NT2/D1 (cell line): ENCODE results near the gene NT5M.

ENCODE experiments used
- DNase-seq: peaks from one replicate; pipeline ENCODE4 v3.0.0-alpha.2; 2011; ENCODE audit warnings: low read depth, low spot score
- H3K27me3 ChIP-seq: 2 replicates; pipeline ENCODE4 v1.6.0; 2011; ENCODE audit warnings: mild to moderate bottlenecking; ENCODE audit not compliant: insufficient read length, insufficient read depth
- H3K36me3 ChIP-seq: 2 replicates; pipeline ENCODE4 v1.6.1; 2011; ENCODE audit warnings: mild to moderate bottlenecking, low read length, mixed read lengths; ENCODE audit not compliant: insufficient read depth, insufficient read length
- H3K4me1 ChIP-seq: 2 replicates; pipeline ENCODE4 v1.5.1; 2011; ENCODE audit not compliant: insufficient read depth, insufficient read length
- H3K4me3 ChIP-seq: 2 replicates; pipeline ENCODE4 v1.5.1; 2011; ENCODE audit warnings: low read depth; ENCODE audit not compliant: insufficient read length
- H3K9ac ChIP-seq: 2 replicates; pipeline ENCODE4 v1.6.0; 2011; ENCODE audit warnings: low read depth; ENCODE audit not compliant: insufficient read length
- H3K9me3 ChIP-seq: 2 replicates; pipeline ENCODE4 v1.5.1; 2011; ENCODE audit warnings: mild to moderate bottlenecking, low read length; ENCODE audit not compliant: insufficient read depth
- SUZ12 ChIP-seq: IDR thresholded peaks from 2 replicates; pipeline ENCODE4 v1.6.1; 2011; ENCODE audit not compliant: insufficient read length, insufficient read depth; ENCODE audit errors: extremely low read depth
- YY1 ChIP-seq: IDR thresholded peaks from 2 replicates; pipeline ENCODE4 v1.6.1; 2011; ENCODE audit not compliant: insufficient read length, insufficient read depth
- ZNF274 ChIP-seq: IDR thresholded peaks from 2 replicates; pipeline ENCODE4 v1.6.1; 2011; ENCODE audit warnings: mild to moderate bottlenecking, low read depth, low read length

The NT5M gene

GRCh38 chr17:17345294-17345597 is 42.1 kb downstream of the NT5M start:
- Histone ChIP-seq H3K4me1 (peaks cover 3% of the 10 kb centered on the region), H3K27me3 (no peaks in the 10 kb centered on the region), H3K4me3 (no peak overlapping the region), H3K36me3 (no peaks in the 10 kb centered on the region), H3K9me3 (no peaks in the 10 kb centered on the region), H3K9ac (no peak overlapping the region)
- DNase-seq = no peak
- TF ChIP-seq ZNF274 = no peak

- Histone ChIP-seq H3K4me1 (peaks cover 7% of the 10 kb centered on the region), H3K9me3 (no peaks in the 10 kb centered on the region), H3K9ac (no peak overlapping the region), H3K36me3 (no peaks in the 10 kb centered on the region), H3K27me3 (no peaks in the 10 kb centered on the region), H3K4me3 (no peak overlapping the region)
- no peak for DNase-seq
- TF ChIP-seq ZNF274 = no peak
- no peak for TF ChIP-seq YY1
- no peak for TF ChIP-seq SUZ12
Measured at GRCh38 chr17:17345686-17346427, 42.7 kb downstream of the NT5M start.

- H3K9me3 ChIP-seq = no peaks in the 10 kb centered on the region
- no peak overlapping the region for H3K9ac ChIP-seq
- no peak overlapping the region for H3K4me3 ChIP-seq
- TF ChIP-seq ZNF274 = no peak
- TF ChIP-seq YY1 = no peak
- no peak for TF ChIP-seq SUZ12
- peaks cover 10% of the 10 kb centered on the region for H3K4me1 ChIP-seq
- DNase-seq = no peak
- no peaks in the 10 kb centered on the region for H3K27me3 ChIP-seq
- H3K36me3 ChIP-seq = no peaks in the 10 kb centered on the region
Measured at GRCh38 chr17:17346428-17347233, 43.5 kb downstream of the NT5M start.

GRCh38 chr17:17347234-17347955 is 44.2 kb downstream of the NT5M start:
- Histone ChIP-seq H3K4me1 (peaks cover 12% of the 10 kb centered on the region), H3K36me3 (no peaks in the 10 kb centered on the region), H3K9me3 (no peaks in the 10 kb centered on the region), H3K9ac (no peak overlapping the region), H3K27me3 (no peaks in the 10 kb centered on the region), H3K4me3 (no peak overlapping the region)
- TF ChIP-seq YY1 = no peak
- TF ChIP-seq ZNF274 = no peak
- no peak for TF ChIP-seq SUZ12
- DNase-seq = no peak

DNA sequence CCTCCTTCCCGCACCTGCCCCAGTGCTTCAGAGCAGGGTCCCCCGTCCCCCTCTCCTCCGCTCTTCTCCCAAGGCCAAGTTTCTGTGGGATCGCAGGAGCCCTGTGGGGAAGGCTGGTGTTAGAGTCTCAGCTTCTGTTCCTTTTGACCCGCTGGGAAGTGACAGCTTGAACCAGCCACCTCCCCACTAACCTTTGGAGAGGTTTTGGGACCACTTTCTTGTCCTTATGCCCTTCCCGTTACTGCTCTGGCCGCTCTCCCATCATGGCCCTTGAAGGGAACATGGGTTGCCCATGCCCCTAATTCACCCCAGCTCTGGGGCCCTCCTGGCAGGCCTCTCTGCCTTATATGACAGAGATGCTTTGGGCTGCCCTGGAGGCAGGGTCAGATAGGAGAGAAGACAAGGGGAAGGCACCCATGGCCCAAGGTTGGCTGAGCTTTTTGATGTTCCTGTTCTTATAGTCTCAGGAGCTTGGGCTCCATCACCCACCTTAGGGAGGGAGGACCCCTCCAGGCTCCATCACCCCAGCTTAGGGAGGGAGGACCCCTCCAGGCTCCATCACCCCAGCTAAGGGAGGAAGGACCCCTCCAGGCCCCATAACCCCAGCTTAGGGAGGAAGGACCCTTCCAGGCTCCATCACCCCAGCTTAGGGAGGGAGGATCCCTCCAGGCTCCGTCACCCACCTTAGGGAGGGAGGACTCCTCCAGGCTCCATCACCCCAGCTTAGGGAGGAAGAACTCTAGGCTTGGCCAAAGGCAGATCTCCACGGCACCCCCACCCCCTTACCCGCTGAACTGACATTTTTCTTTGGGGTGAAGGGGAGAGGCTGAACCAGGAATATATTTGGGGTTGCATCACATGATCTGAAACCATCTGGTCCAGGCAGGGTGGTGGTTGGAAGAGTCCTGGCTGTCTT is 45.0 kb downstream of the NT5M start:
- no peak for DNase-seq
- TF ChIP-seq SUZ12 = no peak
- H3K27me3 ChIP-seq = no peaks in the 10 kb centered on the region
- no peaks in the 10 kb centered on the region for H3K9me3 ChIP-seq
- H3K36me3 ChIP-seq = no peaks in the 10 kb centered on the region
- peaks cover 12% of the 10 kb centered on the region for H3K4me1 ChIP-seq
- H3K4me3 ChIP-seq = no peak overlapping the region
- no peak overlapping the region for H3K9ac ChIP-seq

DNA sequence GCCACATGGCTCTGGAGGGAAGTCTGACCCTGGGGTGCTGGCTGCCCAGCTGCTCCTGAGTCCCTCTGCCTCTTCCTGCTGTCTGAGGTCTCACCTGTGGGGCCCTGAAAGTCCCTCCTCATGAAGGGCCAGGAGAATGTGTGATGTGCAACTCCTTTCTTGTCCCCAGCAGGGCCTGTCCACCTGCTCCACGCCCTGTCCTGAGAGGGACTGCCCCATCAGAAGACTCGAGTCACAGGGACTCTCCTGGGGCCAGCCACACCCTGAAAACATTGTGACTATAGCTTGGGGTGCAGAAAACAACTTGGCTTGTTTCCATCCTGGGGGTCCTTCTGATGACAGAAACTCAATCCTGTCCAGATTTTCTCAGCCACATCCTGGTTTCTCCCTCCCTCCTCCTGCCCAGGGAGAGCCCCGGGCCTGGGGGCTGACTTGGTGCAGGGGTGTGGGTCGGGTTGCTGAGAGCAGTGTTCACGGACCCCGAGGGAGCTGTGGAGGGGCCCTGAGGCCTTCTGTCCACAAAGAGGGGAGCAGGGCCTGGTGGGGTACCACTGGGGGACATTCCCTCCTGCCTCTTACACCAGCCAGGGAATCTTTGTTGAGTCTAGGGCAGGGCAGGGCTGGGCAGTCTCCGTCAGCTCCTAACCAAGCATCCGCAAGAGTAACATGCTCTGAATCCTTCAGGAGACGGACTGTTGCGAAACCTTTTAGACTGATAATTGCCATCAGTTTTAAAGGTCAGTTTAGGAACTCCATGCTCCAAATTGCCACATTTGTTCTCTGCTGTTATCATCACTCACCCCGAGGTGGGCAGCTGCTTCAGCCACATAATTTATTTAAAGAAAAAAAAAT is 45.9 kb downstream of the NT5M start:
- H3K4me3 ChIP-seq = no peak overlapping the region
- DNase-seq = no peak
- peaks cover 12% of the 10 kb centered on the region for H3K4me1 ChIP-seq
- no peak overlapping the region for H3K9ac ChIP-seq
- H3K27me3 ChIP-seq = no peaks in the 10 kb centered on the region
- TF ChIP-seq ZNF274 = no peak
- TF ChIP-seq SUZ12 = no peak
- TF ChIP-seq YY1 = no peak
- H3K9me3 ChIP-seq = no peaks in the 10 kb centered on the region
- no peaks in the 10 kb centered on the region for H3K36me3 ChIP-seq
